ENCODE results near the gene RALGAPA2.

DNA sequence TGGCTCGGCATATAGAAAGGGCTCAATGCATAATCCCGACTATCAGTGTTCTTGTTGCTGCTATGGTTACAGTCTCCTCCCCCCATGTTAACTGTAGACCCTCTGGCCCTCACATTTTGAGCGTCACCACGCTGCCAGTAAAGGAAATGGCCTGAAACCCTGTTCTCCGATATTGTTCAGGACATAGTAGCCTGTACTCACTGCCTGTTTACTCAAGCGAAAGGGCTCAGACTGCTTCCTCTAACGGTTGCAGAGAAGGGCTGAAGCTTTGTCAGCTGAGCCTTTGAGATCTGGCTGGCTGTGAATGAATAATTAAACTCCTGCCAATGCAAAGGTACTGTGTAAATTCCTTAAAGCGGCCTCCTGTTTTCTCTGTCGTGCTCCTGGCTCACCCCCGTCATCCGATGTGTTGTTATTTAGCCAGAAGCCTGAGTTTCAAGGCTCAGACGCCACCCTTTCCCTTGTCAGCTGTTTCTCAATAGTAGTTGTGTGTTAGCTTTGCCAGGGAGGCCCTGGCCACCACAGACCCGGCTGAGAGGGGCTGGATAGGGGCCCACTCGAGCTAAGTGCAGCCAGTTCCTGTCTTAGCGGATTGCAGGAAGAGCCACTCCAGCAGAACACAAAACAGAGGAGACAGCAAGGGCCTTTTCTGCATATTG is 31.2 kb upstream of the RALGAPA2 start:
- TF ChIP-seq, protein P1, sequence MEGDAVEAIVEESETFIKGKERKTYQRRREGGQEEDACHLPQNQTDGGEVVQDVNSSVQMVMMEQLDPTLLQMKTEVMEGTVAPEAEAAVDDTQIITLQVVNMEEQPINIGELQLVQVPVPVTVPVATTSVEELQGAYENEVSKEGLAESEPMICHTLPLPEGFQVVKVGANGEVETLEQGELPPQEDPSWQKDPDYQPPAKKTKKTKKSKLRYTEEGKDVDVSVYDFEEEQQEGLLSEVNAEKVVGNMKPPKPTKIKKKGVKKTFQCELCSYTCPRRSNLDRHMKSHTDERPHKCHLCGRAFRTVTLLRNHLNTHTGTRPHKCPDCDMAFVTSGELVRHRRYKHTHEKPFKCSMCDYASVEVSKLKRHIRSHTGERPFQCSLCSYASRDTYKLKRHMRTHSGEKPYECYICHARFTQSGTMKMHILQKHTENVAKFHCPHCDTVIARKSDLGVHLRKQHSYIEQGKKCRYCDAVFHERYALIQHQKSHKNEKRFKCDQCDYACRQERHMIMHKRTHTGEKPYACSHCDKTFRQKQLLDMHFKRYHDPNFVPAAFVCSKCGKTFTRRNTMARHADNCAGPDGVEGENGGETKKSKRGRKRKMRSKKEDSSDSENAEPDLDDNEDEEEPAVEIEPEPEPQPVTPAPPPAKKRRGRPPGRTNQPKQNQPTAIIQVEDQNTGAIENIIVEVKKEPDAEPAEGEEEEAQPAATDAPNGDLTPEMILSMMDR (IDR thresholded peaks at IDR 0.05): no peak
- TF ChIP-seq ZNF138 (CRISPR knock-in tag; conservative IDR thresholded peaks at IDR 0.05) (no peak), NR3C1 (CRISPR knock-in tag; conservative IDR thresholded peaks at IDR 0.05; ENCODE audit: low read depth) (no peak), ESRRA (CRISPR knock-in tag; IDR thresholded peaks at IDR 0.05; ENCODE audit: borderline replicate concordance) (no peak), RELA (CRISPR knock-in tag; IDR thresholded peaks at IDR 0.05; ENCODE audit: borderline replicate concordance) (no peak), NR2C2 (CRISPR knock-in tag; IDR thresholded peaks at IDR 0.05) (no peak), JUN (CRISPR knock-in tag; IDR thresholded peaks at IDR 0.05) (no peak), CREM (CRISPR knock-in tag; IDR thresholded peaks at IDR 0.05) (no peak), ZNF232 (CRISPR knock-in tag; IDR thresholded peaks at IDR 0.05) (no peak)
- TF ChIP-seq, protein P2, sequence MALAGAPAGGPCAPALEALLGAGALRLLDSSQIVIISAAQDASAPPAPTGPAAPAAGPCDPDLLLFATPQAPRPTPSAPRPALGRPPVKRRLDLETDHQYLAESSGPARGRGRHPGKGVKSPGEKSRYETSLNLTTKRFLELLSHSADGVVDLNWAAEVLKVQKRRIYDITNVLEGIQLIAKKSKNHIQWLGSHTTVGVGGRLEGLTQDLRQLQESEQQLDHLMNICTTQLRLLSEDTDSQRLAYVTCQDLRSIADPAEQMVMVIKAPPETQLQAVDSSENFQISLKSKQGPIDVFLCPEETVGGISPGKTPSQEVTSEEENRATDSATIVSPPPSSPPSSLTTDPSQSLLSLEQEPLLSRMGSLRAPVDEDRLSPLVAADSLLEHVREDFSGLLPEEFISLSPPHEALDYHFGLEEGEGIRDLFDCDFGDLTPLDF (CRISPR knock-in tag; IDR thresholded peaks at IDR 0.05): no peak
- TF ChIP-seq, protein P3, sequence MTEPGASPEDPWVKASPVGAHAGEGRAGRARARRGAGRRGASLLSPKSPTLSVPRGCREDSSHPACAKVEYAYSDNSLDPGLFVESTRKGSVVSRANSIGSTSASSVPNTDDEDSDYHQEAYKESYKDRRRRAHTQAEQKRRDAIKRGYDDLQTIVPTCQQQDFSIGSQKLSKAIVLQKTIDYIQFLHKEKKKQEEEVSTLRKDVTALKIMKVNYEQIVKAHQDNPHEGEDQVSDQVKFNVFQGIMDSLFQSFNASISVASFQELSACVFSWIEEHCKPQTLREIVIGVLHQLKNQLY (CRISPR knock-in tag; IDR thresholded peaks at IDR 0.05): no peak
- TF ChIP-seq, protein P4, sequence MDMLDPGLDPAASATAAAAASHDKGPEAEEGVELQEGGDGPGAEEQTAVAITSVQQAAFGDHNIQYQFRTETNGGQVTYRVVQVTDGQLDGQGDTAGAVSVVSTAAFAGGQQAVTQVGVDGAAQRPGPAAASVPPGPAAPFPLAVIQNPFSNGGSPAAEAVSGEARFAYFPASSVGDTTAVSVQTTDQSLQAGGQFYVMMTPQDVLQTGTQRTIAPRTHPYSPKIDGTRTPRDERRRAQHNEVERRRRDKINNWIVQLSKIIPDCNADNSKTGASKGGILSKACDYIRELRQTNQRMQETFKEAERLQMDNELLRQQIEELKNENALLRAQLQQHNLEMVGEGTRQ (CRISPR knock-in tag; IDR thresholded peaks at IDR 0.05): no peak
- TF ChIP-seq, protein P5, sequence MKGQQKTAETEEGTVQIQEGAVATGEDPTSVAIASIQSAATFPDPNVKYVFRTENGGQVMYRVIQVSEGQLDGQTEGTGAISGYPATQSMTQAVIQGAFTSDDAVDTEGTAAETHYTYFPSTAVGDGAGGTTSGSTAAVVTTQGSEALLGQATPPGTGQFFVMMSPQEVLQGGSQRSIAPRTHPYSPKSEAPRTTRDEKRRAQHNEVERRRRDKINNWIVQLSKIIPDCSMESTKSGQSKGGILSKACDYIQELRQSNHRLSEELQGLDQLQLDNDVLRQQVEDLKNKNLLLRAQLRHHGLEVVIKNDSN (CRISPR knock-in tag; IDR thresholded peaks at IDR 0.05): no peak
- TF ChIP-seq, protein P6, sequence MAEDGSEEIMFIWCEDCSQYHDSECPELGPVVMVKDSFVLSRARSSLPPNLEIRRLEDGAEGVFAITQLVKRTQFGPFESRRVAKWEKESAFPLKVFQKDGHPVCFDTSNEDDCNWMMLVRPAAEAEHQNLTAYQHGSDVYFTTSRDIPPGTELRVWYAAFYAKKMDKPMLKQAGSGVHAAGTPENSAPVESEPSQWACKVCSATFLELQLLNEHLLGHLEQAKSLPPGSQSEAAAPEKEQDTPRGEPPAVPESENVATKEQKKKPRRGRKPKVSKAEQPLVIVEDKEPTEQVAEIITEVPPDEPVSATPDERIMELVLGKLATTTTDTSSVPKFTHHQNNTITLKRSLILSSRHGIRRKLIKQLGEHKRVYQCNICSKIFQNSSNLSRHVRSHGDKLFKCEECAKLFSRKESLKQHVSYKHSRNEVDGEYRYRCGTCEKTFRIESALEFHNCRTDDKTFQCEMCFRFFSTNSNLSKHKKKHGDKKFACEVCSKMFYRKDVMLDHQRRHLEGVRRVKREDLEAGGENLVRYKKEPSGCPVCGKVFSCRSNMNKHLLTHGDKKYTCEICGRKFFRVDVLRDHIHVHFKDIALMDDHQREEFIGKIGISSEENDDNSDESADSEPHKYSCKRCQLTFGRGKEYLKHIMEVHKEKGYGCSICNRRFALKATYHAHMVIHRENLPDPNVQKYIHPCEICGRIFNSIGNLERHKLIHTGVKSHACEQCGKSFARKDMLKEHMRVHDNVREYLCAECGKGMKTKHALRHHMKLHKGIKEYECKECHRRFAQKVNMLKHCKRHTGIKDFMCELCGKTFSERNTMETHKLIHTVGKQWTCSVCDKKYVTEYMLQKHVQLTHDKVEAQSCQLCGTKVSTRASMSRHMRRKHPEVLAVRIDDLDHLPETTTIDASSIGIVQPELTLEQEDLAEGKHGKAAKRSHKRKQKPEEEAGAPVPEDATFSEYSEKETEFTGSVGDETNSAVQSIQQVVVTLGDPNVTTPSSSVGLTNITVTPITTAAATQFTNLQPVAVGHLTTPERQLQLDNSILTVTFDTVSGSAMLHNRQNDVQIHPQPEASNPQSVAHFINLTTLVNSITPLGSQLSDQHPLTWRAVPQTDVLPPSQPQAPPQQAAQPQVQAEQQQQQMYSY (CRISPR knock-in tag; IDR thresholded peaks at IDR 0.05): no peak
